ENCODE results near the gene SSBP3. TPM values are rescaled to one million over a fixed set of nuclear protein-coding genes. Genes with fewer than 3 reads are reported as not detected.

SSBP3 gene
- total RNA-seq, 4 donors from 2014 or later, result 17.1 to 25.4 (median 21.5) TPM

GRCh38 chr1:54332781-54333585 lies 73.2 kb downstream of the SSBP3 start:
- H3K4me3 ChIP-seq, result no peak overlapping the region
- TF ChIP-seq CTCF (IDR thresholded peaks at IDR 0.05) (no peak), POLR2A (IDR thresholded peaks at IDR 0.05) (no peak)
- 78 to 82% methylated on average over 18 of the region's 21 CpGs for WGBS, 2 donors
- peaks cover 46 to 94% (median 81%) of the 10 kb centered on the region in 3 donors for H3K4me1 ChIP-seq
- H3K27me3 ChIP-seq, result no peaks in the 10 kb centered on the region
- H3K9me3 ChIP-seq, result no peaks in the 10 kb centered on the region
- peaks cover 0 to 6% (median 0%) of the 10 kb centered on the region in 3 donors for H3K36me3 ChIP-seq
- peak overlapping the region; percentile 17 to 92 (median 86) for H3K27ac ChIP-seq
- no peak for DNase-seq
- intact Hi-C loops (cut with DNase I), result no loop called here

- H3K27me3 ChIP-seq, result no peaks in the 10 kb centered on the region
- DNase-seq, result no peak
- intact Hi-C loops (cut with DNase I), result no loop called here
- H3K36me3 ChIP-seq, result peaks cover 0 to 6% (median 0%) of the 10 kb centered on the region in 3 donors
- no peak overlapping the region for H3K4me3 ChIP-seq
- H3K27ac ChIP-seq, result peak overlapping the region in 3 of 4 donors; percentile 51 to 90 (median 82)
- TF ChIP-seq POLR2A (IDR thresholded peaks at IDR 0.05), result no peak
- no peak for TF ChIP-seq CTCF (IDR thresholded peaks at IDR 0.05)
- 86% methylated on average over 3 of the region's 3 CpGs; no CpG with 5 or more reads in 1 of the 2 donors for WGBS, 2 donors
- H3K9me3 ChIP-seq, result no peaks in the 10 kb centered on the region
- peaks cover 55 to 100% (median 92%) of the 10 kb centered on the region in 3 donors for H3K4me1 ChIP-seq
Observed at GRCh38 chr1:54331843-54332463, 74.2 kb downstream of the SSBP3 start.

- 63 to 70% methylated on average over 12 of the region's 12 CpGs for WGBS, 2 donors
- H3K27me3 ChIP-seq, result no peaks in the 10 kb centered on the region
Observed at GRCh38 chr1:54331091-54331772, 75.0 kb downstream of the SSBP3 start.

GRCh38 chr1:54329312-54330003 lies 76.7 kb downstream of the SSBP3 start:
- Histone ChIP-seq H3K4me3 (no peak overlapping the region), H3K4me1 (peaks cover 51 to 100% (median 93%) of the 10 kb centered on the region in 3 donors), H3K27ac (peak overlapping the region in 2 of 4 donors; percentile 82 to 86), H3K9me3 (no peaks in the 10 kb centered on the region), H3K27me3 (no peaks in the 10 kb centered on the region), H3K36me3 (peaks cover 0 to 6% (median 0%) of the 10 kb centered on the region in 3 donors)
- WGBS, 2 donors, result 50 to 65% methylated on average over 5 of the region's 5 CpGs
- TF ChIP-seq CTCF (IDR thresholded peaks at IDR 0.05), result no peak
- no peak for TF ChIP-seq POLR2A (IDR thresholded peaks at IDR 0.05)
- intact Hi-C loops (cut with DNase I), result no loop called here
- no peak for DNase-seq

More at GRCh38 chr1:54331091-54331772, 75.0 kb downstream of the SSBP3 start:
- no peak for TF ChIP-seq CTCF (IDR thresholded peaks at IDR 0.05)
- no peak for TF ChIP-seq POLR2A (IDR thresholded peaks at IDR 0.05)
- Histone ChIP-seq H3K4me3 (no peak overlapping the region), H3K36me3 (peaks cover 0 to 6% (median 0%) of the 10 kb centered on the region in 3 donors), H3K27ac (peak overlapping the region; percentile 12 to 90 (median 66)), H3K9me3 (no peaks in the 10 kb centered on the region), H3K4me1 (peaks cover 52 to 100% (median 93%) of the 10 kb centered on the region in 3 donors)
- DNase-seq, result no peak
- intact Hi-C loops (cut with DNase I), result no loop called here
